GM12872 (cell line): ENCODE data around the gene SYNDIG1.

ENCODE experiments used
- TF ChIP-seq, protein P1 (sequence below): IDR thresholded peaks from 3 replicates; pipeline ENCODE4 v1.5.1; 2011; ENCODE audit warnings: low read depth, mild to moderate bottlenecking, low read length, moderate library complexity; ENCODE audit not compliant: insufficient read depth

SYNDIG1 gene

DNA sequence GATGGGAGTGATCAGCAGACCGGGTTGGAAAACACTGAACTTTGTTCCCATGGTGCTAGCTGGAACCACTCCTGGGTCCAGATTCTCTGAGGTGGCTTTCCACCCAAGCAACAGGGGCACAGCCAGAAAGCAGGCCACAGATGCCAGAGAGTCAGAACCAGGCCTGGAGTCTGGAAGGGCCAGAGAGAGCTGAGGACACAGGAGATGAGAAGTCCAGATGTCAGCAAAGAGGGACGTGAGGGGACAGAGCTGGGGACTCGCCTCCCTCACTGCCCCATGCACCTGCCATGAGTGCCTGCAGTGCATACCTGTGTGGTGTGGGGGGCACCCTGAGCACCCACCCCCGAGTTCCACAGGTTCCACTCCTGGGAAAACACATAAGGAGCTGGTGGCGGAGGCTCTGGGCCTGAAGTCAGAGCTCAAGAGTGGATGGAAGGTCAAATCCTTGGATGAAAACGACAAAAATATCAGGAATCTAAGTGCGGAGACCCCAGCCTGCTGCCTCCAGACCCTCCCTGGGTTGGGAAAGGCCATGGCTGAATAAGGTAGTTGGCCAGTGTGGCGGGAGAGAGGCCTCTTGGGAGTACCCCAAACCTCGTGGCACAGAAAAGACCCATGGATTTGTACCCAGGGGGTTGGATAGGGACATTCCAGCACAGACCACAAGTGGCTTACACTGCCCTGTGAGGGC lies 224.2 kb downstream of the SYNDIG1 start:
- TF ChIP-seq, protein P1, sequence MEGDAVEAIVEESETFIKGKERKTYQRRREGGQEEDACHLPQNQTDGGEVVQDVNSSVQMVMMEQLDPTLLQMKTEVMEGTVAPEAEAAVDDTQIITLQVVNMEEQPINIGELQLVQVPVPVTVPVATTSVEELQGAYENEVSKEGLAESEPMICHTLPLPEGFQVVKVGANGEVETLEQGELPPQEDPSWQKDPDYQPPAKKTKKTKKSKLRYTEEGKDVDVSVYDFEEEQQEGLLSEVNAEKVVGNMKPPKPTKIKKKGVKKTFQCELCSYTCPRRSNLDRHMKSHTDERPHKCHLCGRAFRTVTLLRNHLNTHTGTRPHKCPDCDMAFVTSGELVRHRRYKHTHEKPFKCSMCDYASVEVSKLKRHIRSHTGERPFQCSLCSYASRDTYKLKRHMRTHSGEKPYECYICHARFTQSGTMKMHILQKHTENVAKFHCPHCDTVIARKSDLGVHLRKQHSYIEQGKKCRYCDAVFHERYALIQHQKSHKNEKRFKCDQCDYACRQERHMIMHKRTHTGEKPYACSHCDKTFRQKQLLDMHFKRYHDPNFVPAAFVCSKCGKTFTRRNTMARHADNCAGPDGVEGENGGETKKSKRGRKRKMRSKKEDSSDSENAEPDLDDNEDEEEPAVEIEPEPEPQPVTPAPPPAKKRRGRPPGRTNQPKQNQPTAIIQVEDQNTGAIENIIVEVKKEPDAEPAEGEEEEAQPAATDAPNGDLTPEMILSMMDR = no peak

DNA sequence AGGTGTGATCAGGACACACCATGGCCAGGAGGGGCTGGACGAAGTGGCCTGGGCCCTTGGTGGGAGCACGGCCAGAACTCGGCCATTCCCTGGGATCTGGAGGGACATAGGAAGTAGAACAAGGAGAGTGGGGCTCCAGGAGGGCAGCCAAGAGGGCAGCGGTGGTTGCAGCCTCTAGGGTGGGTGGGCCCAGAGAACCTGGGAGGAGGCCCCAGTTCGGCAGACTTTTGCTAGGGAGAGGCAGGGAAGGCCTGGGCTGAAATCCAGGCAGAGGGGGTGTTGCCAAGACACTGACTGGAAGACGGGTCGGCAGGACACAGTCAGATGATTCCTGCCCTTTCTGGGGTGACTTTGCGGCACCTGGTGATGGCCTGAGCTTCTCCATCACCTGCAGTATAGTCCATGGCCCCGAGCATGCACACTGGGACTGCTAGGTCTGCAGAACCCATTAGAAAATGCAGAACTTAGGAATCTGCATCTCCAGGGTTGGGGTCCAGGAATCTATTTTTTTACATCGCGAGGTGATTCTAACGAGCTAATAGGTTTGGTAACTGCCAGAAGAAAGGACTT lies 224.8 kb downstream of the SYNDIG1 start:
- TF ChIP-seq, protein P1 = no peak

DNA sequence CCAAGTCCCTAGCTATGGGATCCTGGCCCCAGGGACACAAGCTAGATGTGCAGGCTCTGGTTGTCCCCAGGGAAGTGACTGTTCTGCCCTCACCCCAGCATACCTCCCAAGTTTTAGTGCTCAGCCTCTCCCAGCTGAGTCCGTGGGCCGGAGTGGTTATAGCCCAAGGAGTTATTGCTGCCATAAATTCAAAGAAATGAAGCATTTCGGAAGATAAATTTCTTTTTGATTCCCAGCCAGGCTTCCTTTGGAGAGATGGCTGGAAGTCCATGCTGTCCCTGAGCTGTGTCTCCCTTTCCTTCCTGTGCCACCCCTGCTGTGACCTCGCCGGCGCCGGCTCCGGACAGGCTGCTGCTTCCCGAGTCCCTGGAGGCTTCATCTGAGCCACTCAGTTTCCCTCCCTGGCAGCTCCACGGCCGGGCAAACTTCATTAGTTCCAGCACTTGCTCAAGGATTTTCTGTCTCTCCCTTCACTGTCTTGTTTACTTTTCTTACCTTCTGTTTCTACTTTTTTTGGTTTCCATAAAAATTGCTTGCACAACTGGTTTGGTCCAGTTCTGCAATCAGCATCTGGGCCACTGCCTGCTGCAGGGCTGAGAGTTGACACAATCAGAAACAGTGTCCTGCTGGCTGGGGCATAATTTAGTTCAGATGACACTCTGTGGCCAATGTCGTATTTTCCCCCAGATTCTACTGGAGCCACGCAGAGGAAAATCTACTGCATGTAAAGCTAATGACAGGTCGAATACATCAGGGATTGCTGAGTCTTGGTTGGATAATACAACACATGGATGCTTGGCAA lies 225.5 kb downstream of the SYNDIG1 start:
- TF ChIP-seq, protein P1 = no peak

DNA sequence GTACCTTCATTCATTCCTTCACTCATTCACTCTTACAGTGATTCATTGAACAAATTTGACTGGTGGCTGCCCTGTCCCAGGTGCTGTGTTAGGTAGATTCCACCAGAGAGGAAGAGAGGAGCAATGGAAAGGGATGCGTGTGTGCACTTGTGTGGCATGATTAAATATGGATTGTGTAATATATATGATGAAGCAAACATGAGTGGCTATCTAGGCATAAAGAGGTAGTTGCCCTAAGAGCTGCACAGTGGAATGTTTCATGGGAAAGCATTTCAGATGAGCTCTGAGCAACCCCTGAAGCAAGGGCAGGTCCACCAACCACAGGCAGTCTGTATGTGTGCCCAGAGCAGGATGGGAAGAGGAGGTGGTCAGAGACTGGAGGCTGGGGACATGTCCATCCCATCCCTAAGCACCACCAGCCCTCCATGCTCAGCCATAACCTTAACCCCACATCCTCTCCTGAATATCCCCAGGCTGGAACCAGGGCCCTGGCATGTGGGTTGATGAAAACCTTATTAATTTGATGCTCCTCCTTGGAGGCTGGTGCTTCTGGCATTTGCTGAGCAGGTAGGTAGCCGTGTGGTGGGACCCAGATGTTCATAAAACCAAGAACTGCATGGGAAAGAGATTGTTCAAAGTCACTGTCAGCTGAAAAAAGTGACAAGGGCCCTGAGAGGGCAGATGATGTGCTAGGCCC lies 226.2 kb downstream of the SYNDIG1 start:
- TF ChIP-seq, protein P1 = no peak

DNA sequence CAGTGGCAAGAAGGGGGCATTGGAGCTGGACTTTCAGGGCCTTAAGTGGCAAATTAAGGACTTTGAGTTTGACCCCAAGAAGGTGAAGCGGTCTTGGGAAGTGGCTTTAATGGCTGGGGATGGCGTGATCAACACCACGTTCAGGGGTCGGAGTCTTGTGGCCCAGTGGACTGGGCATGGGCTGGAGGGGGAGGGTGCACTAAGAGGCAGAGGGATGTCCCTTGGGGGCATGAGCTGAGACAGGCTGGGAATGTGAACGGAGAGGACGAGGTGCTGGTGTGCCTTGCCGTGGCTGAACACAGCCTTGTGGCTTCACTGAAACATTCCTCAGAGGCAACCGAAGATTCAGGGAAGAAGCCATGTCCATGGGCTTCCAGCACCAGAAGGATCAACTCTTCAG lies 227.0 kb downstream of the SYNDIG1 start:
- TF ChIP-seq, protein P1 = no peak

DNA sequence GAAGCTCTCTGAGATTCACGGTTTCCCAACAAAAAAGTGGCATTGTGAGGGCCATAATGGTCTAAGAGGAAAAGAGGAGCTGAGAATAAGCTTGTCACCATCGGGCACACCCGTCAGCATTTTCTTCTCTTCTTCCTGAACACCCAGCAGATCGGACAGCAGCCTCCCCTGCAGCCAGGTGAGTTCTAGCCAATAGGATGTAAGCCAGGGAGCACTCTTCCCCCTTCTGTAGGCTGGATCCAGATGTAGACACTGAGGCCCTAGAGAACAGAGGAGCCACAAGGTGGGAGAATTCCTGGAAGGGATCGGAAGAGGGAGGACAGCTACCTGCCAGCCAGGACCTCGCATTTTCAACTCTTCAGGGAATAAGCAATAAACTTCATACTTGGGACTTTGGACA lies 228.0 kb downstream of the SYNDIG1 start:
- TF ChIP-seq, protein P1 = no peak

DNA sequence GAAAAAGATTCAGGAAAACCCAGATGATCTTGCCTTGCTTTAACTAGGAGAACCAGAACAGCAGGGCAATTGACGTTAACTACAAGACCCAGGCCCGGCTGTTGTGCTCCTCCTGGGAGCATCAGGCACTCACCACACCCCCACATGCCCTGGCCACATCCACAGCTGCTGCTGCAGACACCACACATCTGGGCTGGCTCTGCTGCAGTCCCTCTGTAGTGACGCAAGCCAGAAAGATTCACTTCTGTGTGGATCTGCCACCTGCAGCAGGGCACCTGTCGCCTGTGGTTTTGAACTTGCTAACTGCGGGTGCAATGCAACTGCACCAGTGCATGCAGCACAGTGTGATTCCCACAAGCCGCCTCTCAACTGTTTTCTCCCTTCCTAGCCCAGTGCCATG lies 228.8 kb downstream of the SYNDIG1 start:
- TF ChIP-seq, protein P1 = no peak
